T-cell (primary cell): ENCODE data around the gene HNRNPAB. TPM values are rescaled to one million over a fixed set of nuclear protein-coding genes. Genes with fewer than 3 reads are reported as not detected.
A peak's percentile ranks its signal among the peaks of the same experiment; 100 is the strongest.
"Not testable (repeated sequence)": the region's sequence is repeated elsewhere in the genome, so short reads cannot be mapped to it uniquely, and the experiment has no call there.

Experiments
- ATAC-seq, 4 experiments: fragments of 200-7000 bp in 3 of 4; fragments of 150-1000 bp in 1 of 4; cut with Tn5 transposase; replicated peaks in 1 of 4; 1 replicate in 3 of 4; 2 replicates in 1 of 4; pipeline ENCODE4 v1.10.0; 2021; ENCODE audit warnings: moderate library complexity in 3 of 4, mild to moderate bottlenecking in 2 of 4, moderate number of reproducible peaks in 1 of 4
- CTCF ChIA-PET, 2 donors: fragments of 300-600 bp; sonication (Branson Sonifier 250); formaldehyde crosslinking; loops; one replicate each; lab custom pipeline; 2022; ENCODE audit warnings: antibody characterized with exemption in 2 of 2; lab: Charles Lee
- POLR2A ChIA-PET, 2 donors: fragments of 300-600 bp; sonication (Branson Sonifier 250); formaldehyde crosslinking; loops; one replicate each; lab custom pipeline; 2022; ENCODE audit warnings: antibody characterized with exemption in 2 of 2; lab: Charles Lee
- DNase-seq, 35 experiments: peaks; one replicate each; pipeline versions ENCODE4 v3.0.0 to v3.0.0-alpha.2; 2013 to 2023
- H3K27ac ChIP-seq: one replicate; pipeline ENCODE4 v1.5.1; 2013; ENCODE audit warnings: low read length
- H3K27me3 ChIP-seq, 2 experiments: replicated peaks in 1 of 2; 1 replicate in 1 of 2; 2 replicates in 1 of 2; pipeline versions ENCODE4 v1.6.1 to v1.7.0; 2013; ENCODE audit warnings: low read length in 1 of 2, mixed read lengths in 1 of 2; ENCODE audit not compliant: control insufficient read depth in 2 of 2, insufficient read depth in 2 of 2; ENCODE audit errors: extremely low read depth in 1 of 2
- H3K36me3 ChIP-seq, 2 donors: 1 replicate in 1 of 2; 2 replicates in 1 of 2; pipeline versions ENCODE4 v1.6.1 to v1.7.0; 2013; ENCODE audit warnings: low read length in 1 of 2; ENCODE audit not compliant: control insufficient read depth in 2 of 2, insufficient read depth in 1 of 2; ENCODE audit errors: extremely low read depth in 1 of 2
- H3K4me1 ChIP-seq, 2 experiments: 1 replicate in 1 of 2; 2 replicates in 1 of 2; pipeline versions ENCODE4 v1.6.1 to v1.7.0; 2013; ENCODE audit warnings: low read length in 2 of 2, mixed read lengths in 1 of 2; ENCODE audit not compliant: insufficient read depth in 2 of 2, control insufficient read depth in 1 of 2; ENCODE audit errors: extremely low read depth in 1 of 2
- H3K4me3 ChIP-seq, 2 donors: 1 replicate in 1 of 2; 2 replicates in 1 of 2; pipeline versions ENCODE4 v1.5.1 to v1.7.0; 2013; ENCODE audit warnings: mild to moderate bottlenecking in 2 of 2, low read length in 1 of 2, moderate library complexity in 1 of 2; ENCODE audit not compliant: control insufficient read depth in 1 of 2; ENCODE audit errors: extremely low read depth in 1 of 2
- H3K9me3 ChIP-seq: 2 replicates; pipeline ENCODE4 v1.7.0; 2013
- H3K27ac Mint-ChIP-seq, 2 donors: one replicate each; pipeline ENCODE4 v1.8.0; 2020 to 2021; ENCODE audit warnings: mild to moderate bottlenecking in 2 of 2, mixed read lengths in 2 of 2
- H3K27me3 Mint-ChIP-seq, 2 donors: one replicate each; pipeline ENCODE4 v1.8.0; 2021 to 2022; ENCODE audit warnings: mixed read lengths in 2 of 2
- H3K36me3 Mint-ChIP-seq: one replicate; pipeline ENCODE4 v1.8.0; 2021; ENCODE audit warnings: mixed read lengths
- H3K4me1 Mint-ChIP-seq, 3 donors: one replicate each; pipeline ENCODE4 v1.8.0; 2020 to 2022; ENCODE audit warnings: mixed read lengths in 3 of 3, mild to moderate bottlenecking in 1 of 3
- H3K4me3 Mint-ChIP-seq, 3 donors: one replicate each; pipeline ENCODE4 v1.8.0; 2020 to 2022; ENCODE audit warnings: mild to moderate bottlenecking in 3 of 3, mixed read lengths in 3 of 3, moderate library complexity in 3 of 3
- H3K9me3 Mint-ChIP-seq, 3 donors: one replicate each; pipeline ENCODE4 v1.8.0; 2020 to 2022; ENCODE audit warnings: mixed read lengths in 3 of 3
- WGBS: methylation state at CpG from one replicate; pipeline ENCODE4 v1.1.5; 2013; ENCODE audit warnings: missing lambda C conversion rate; ENCODE audit not compliant: insufficient coverage; 5-methylcytosine and 5-hydroxymethylcytosine counted together
- total RNA-seq, 35 experiments: library from RNA in 6 of 35; stranded (reverse) in 6 of 35; fragments of 120-200 nt in 1 of 35; gene quantifications; one replicate each; pipeline versions ENCODE4 v1.2.1 to v1.2.4 and lab custom pipeline; 2013 to 2026

The HNRNPAB gene
- total RNA-seq, 5 donors from 2014 or later (not counting 1 experiment from before 2014, with no cell fraction given), result 78.8 to 89.2 (median 85.1) TPM

- Histone ChIP-seq H3K9me3 (no peaks in the 10 kb centered on the region), H3K4me1 (peaks cover 6 to 20% of the 10 kb centered on the region in 2 experiments), H3K27ac (no peak overlapping the region), H3K36me3 (no peaks in the 10 kb centered on the region), H3K4me3 (no peak overlapping the region), H3K27me3 (peaks cover 0 to 32% of the 10 kb centered on the region in 2 experiments)
- Mint-ChIP-seq H3K9me3 (no peaks in the 10 kb centered on the region), H3K36me3 (no peaks in the 10 kb centered on the region), H3K27ac (peak overlapping the region in 1 of 2 donors; percentile 46), H3K27me3 (peaks cover 12 to 29% of the 10 kb centered on the region in 2 donors), H3K4me3 (no peak overlapping the region), H3K4me1 (peaks cover 14 to 18% (median 16%) of the 10 kb centered on the region in 3 donors)
- CTCF ChIA-PET, result no interaction called here
- no peak for DNase-seq
- ATAC-seq, result no peak
- 90% methylated on average over 3 of the region's 7 CpGs for WGBS
- POLR2A ChIA-PET, result no interaction called here
Measured at GRCh38 chr5:178192787-178193186, 11.5 kb upstream of the HNRNPAB start.

- Mint-ChIP-seq H3K9me3 (no peaks in the 10 kb centered on the region), H3K27ac (peak overlapping the region in 1 of 2 donors; percentile 44), H3K4me3 (peak overlapping the region in 1 of 3 donors; percentile 4), H3K36me3 (no peaks in the 10 kb centered on the region), H3K4me1 (peaks cover 14 to 18% (median 16%) of the 10 kb centered on the region in 3 donors), H3K27me3 (peaks cover 11 to 28% of the 10 kb centered on the region in 2 donors)
- H3K27ac ChIP-seq, result no peak overlapping the region
- DNase-seq, result no peak
- H3K9me3 ChIP-seq, result no peaks in the 10 kb centered on the region
- ATAC-seq, result peak in 1 of 4 experiments; percentile 37
- WGBS, result 24% methylated on average over 8 of the region's 8 CpGs
- H3K36me3 ChIP-seq, result no peaks in the 10 kb centered on the region
- ChIA-PET POLR2A (no interaction called here), CTCF (no interaction called here)
- H3K4me3 ChIP-seq, result no peak overlapping the region
- peaks cover 0 to 28% of the 10 kb centered on the region in 2 experiments for H3K27me3 ChIP-seq
- peaks cover 6 to 20% of the 10 kb centered on the region in 2 experiments for H3K4me1 ChIP-seq
Measured at GRCh38 chr5:178193251-178193809, 11.0 kb upstream of the HNRNPAB start.

GRCh38 chr5:178194026-178194425, 10.3 kb upstream of the HNRNPAB start:
- ChIA-PET POLR2A (interaction anchor here in 1 of 2 donors (1.0 kb wide), 1 partner anchor 17 kb away, joined by 3 read pairs; no protein-coding TSS in a partner anchor), CTCF (no interaction called here)
- no peaks in the 10 kb centered on the region for H3K9me3 Mint-ChIP-seq
- H3K4me3 Mint-ChIP-seq, result no peak overlapping the region
- DNase-seq, result peak in 1 of 35 experiments; percentile 9
- Histone ChIP-seq H3K9me3 (no peaks in the 10 kb centered on the region), H3K27me3 (peaks cover 0 to 21% of the 10 kb centered on the region in 2 experiments), H3K4me3 (no peak overlapping the region), H3K36me3 (no peaks in the 10 kb centered on the region), H3K4me1 (peaks cover 6 to 20% of the 10 kb centered on the region in 2 experiments), H3K27ac (no peak overlapping the region)
- no peaks in the 10 kb centered on the region for H3K36me3 Mint-ChIP-seq
- H3K27me3 Mint-ChIP-seq, result peaks cover 6 to 21% of the 10 kb centered on the region in 2 donors
- 18% methylated on average over 7 of the region's 7 CpGs for WGBS
- peak in 2 of 4 experiments; percentile 48 to 49 for ATAC-seq
- peaks cover 14 to 18% (median 16%) of the 10 kb centered on the region in 3 donors for H3K4me1 Mint-ChIP-seq
- H3K27ac Mint-ChIP-seq, result no peak overlapping the region

- Histone ChIP-seq H3K9me3 (no peaks in the 10 kb centered on the region), H3K27ac (no peak overlapping the region), H3K4me1 (peaks cover 6 to 20% of the 10 kb centered on the region in 2 experiments), H3K27me3 (peaks cover 0 to 15% of the 10 kb centered on the region in 2 experiments), H3K4me3 (no peak overlapping the region), H3K36me3 (no peaks in the 10 kb centered on the region)
- 79% methylated on average over 5 of the region's 7 CpGs for WGBS
- DNase-seq (no peak), ATAC-seq (no peak)
- no peak overlapping the region for H3K27ac Mint-ChIP-seq
- H3K36me3 Mint-ChIP-seq, result no peaks in the 10 kb centered on the region
- no peak overlapping the region for H3K4me3 Mint-ChIP-seq
- H3K9me3 Mint-ChIP-seq, result no peaks in the 10 kb centered on the region
- peaks cover 14 to 18% (median 16%) of the 10 kb centered on the region in 3 donors for H3K4me1 Mint-ChIP-seq
- CTCF ChIA-PET, result no interaction called here
- H3K27me3 Mint-ChIP-seq, result peaks cover 6 to 21% of the 10 kb centered on the region in 2 donors
- POLR2A ChIA-PET, result no interaction called here
Measured at GRCh38 chr5:178196281-178196812, 8.0 kb upstream of the HNRNPAB start.

- no peak overlapping the region for H3K4me3 Mint-ChIP-seq
- peaks cover 14 to 18% (median 16%) of the 10 kb centered on the region in 3 donors for H3K4me1 Mint-ChIP-seq
- WGBS, result 92% methylated on average over 7 of the region's 8 CpGs
- H3K9me3 ChIP-seq, result no peaks in the 10 kb centered on the region
- CTCF ChIA-PET, result no interaction called here
- H3K27me3 ChIP-seq, result peaks cover 0 to 15% of the 10 kb centered on the region in 2 experiments
- no peaks in the 10 kb centered on the region for H3K36me3 ChIP-seq
- H3K9me3 Mint-ChIP-seq, result no peaks in the 10 kb centered on the region
- H3K27me3 Mint-ChIP-seq, result peaks cover 6 to 19% of the 10 kb centered on the region in 2 donors
- no peak overlapping the region for H3K27ac Mint-ChIP-seq
- ATAC-seq, result no peak
- peaks cover 6 to 20% of the 10 kb centered on the region in 2 experiments for H3K4me1 ChIP-seq
- no peak for DNase-seq
- no peaks in the 10 kb centered on the region for H3K36me3 Mint-ChIP-seq
- H3K27ac ChIP-seq, result no peak overlapping the region
- POLR2A ChIA-PET, result no interaction called here
- no peak overlapping the region for H3K4me3 ChIP-seq
Measured at GRCh38 chr5:178196986-178197385, 7.3 kb upstream of the HNRNPAB start.

GRCh38 chr5:178198151-178198550, 6.2 kb upstream of the HNRNPAB start:
- Mint-ChIP-seq H3K4me1 (peaks cover 12% of the 10 kb centered on the region in 3 donors), H3K27me3 (peaks cover 3 to 12% of the 10 kb centered on the region in 2 donors)
- POLR2A ChIA-PET, H3K9me3 ChIP-seq, H3K27ac ChIP-seq, H3K9me3 Mint-ChIP-seq, ATAC-seq, H3K4me3 ChIP-seq, DNase-seq, H3K4me3 Mint-ChIP-seq, H3K36me3 ChIP-seq, H3K27ac Mint-ChIP-seq, H3K36me3 Mint-ChIP-seq: not testable (repeated sequence)
- Histone ChIP-seq H3K27me3 (peaks cover 0 to 15% of the 10 kb centered on the region in 2 experiments), H3K4me1 (peaks cover 6 to 16% of the 10 kb centered on the region in 2 experiments)
- CTCF ChIA-PET, result interaction anchor here (0.6 to 0.7 kb wide), 2 partner anchors 164 to 1691 kb away, joined by 3 to 5 read pairs; no protein-coding TSS in a partner anchor
- 96% methylated on average over 4 of the region's 11 CpGs for WGBS
